IMR-90 (cell line): ENCODE measurements around the gene STIM1. TPM values are rescaled to one million over a fixed set of nuclear protein-coding genes. Genes with fewer than 3 reads are reported as not detected.

Source experiments
- ATAC-seq: fragments of 200-7000 bp; cut with Tn5 transposase; 2 replicates; pipeline ENCODE4 v1.9.1; 2020; ENCODE audit warnings: low read depth, mild to moderate bottlenecking, moderate library complexity
- BruUV-seq: library from RNA; stranded (reverse); fragments of 400-500 nt; replicated peaks from 2 replicates; lab custom pipeline; 2021; lab: Mats Ljungman, UMichigan
- CTCF ChIA-PET: fragments of 300-600 bp; formaldehyde crosslinking; extraction: SDS; loops from one replicate; lab custom pipeline; 2021; ENCODE audit warnings: antibody characterized with exemption; lab: Yijun Ruan, JAX
- POLR2A ChIA-PET: fragments of 300-600 bp; sonication (Branson Sonifier 250); formaldehyde crosslinking; loops from one replicate; lab custom pipeline; 2022; ENCODE audit warnings: antibody characterized with exemption; ENCODE audit not compliant: unreplicated experiment; lab: Charles Lee
- DNase-seq: peaks from one replicate; pipeline ENCODE4 v3.0.0; 2013
- H2AFZ ChIP-seq: replicated peaks from 2 replicates; pipeline ENCODE3; 2013; ENCODE audit warnings: low read length, mild to moderate bottlenecking; ENCODE audit not compliant: poor library complexity
- H2AK5ac ChIP-seq: 2 replicates; pipeline ENCODE4 v1.6.1; 2013; ENCODE audit warnings: low read depth, low read length, inconsistent platforms
- H2AK9ac ChIP-seq: replicated peaks from 2 replicates; pipeline ENCODE3; 2013; ENCODE audit warnings: mild to moderate bottlenecking, low read depth, low read length, moderate library complexity; ENCODE audit not compliant: poor library complexity
- H2BK120ac ChIP-seq: 2 replicates; pipeline ENCODE4 v1.6.1; 2013; ENCODE audit warnings: low read depth, low read length, inconsistent platforms
- H2BK15ac ChIP-seq: 3 replicates; pipeline ENCODE4 v1.6.1; 2013; ENCODE audit warnings: low read depth, low read length, inconsistent platforms
- H2BK20ac ChIP-seq: 2 replicates; pipeline ENCODE4 v1.6.1; 2013; ENCODE audit warnings: low read depth, mild to moderate bottlenecking, inconsistent platforms, low read length, moderate library complexity
- H2BK5ac ChIP-seq: 2 replicates; pipeline ENCODE4 v1.6.1; 2013; ENCODE audit warnings: mild to moderate bottlenecking, low read depth, low read length, inconsistent platforms; ENCODE audit not compliant: poor library complexity, severe bottlenecking
- H3K14ac ChIP-seq: replicated peaks from 2 replicates; pipeline ENCODE4 v1.6.1; 2013; ENCODE audit warnings: low read depth, low read length, inconsistent platforms
- H3K18ac ChIP-seq: 2 replicates; pipeline ENCODE4 v1.6.1; 2013; ENCODE audit warnings: low read depth, low read length, control low read depth
- H3K23ac ChIP-seq: 2 replicates; pipeline ENCODE4 v1.6.1; 2013; ENCODE audit warnings: low read depth, low read length, inconsistent platforms
- H3K27ac ChIP-seq: 2 replicates; pipeline ENCODE4 v1.5.1; 2013; ENCODE audit warnings: mild to moderate bottlenecking, control low read depth, low read length; ENCODE audit not compliant: insufficient read depth
- H3K27me3 ChIP-seq: 2 replicates; pipeline ENCODE4 v1.6.1; 2013; ENCODE audit warnings: low read length; ENCODE audit not compliant: control insufficient read depth, insufficient read depth
- H3K36me3 ChIP-seq: 2 replicates; pipeline ENCODE4 v1.6.1; 2013; ENCODE audit warnings: low read length, mixed read lengths; ENCODE audit not compliant: control insufficient read depth, insufficient read depth
- H3K4ac ChIP-seq: 2 replicates; pipeline ENCODE4 v1.6.1; 2013; ENCODE audit warnings: low read depth, low read length, inconsistent platforms
- H3K4me1 ChIP-seq: 2 replicates; pipeline ENCODE4 v1.6.1; 2013; ENCODE audit warnings: low read length, mixed read lengths; ENCODE audit not compliant: control insufficient read depth, insufficient read depth
- H3K4me2 ChIP-seq: 2 replicates; pipeline ENCODE4 v1.6.1; 2013; ENCODE audit warnings: low read depth, mild to moderate bottlenecking, control low read depth, low read length, moderate library complexity
- H3K4me3 ChIP-seq: 2 replicates; pipeline ENCODE4 v1.5.1; 2013; ENCODE audit warnings: low read depth, mild to moderate bottlenecking, control low read depth, low read length, moderate library complexity; ENCODE audit not compliant: insufficient read depth
- H3K56ac ChIP-seq: 2 replicates; pipeline ENCODE4 v1.6.1; 2013; ENCODE audit warnings: low read length, inconsistent platforms; ENCODE audit not compliant: insufficient read depth; ENCODE audit errors: extremely low read depth
- H3K79me1 ChIP-seq, 2 experiments: 2 replicates each; pipeline ENCODE4 v1.6.1; 2013; ENCODE audit warnings: low read length in 2 of 2, inconsistent platforms in 1 of 2, low read depth in 1 of 2
- H3K9ac ChIP-seq: 2 replicates; pipeline ENCODE4 v1.6.1; 2013; ENCODE audit warnings: low read depth, low read length, control low read depth
- H3K9me1 ChIP-seq: 2 replicates; pipeline ENCODE4 v1.6.1; 2013; ENCODE audit warnings: low read length, inconsistent platforms; ENCODE audit not compliant: insufficient read depth
- H3K9me3 ChIP-seq: 2 replicates; pipeline ENCODE4 v1.6.1; 2013; ENCODE audit warnings: low read length; ENCODE audit not compliant: control insufficient read depth, insufficient read depth
- H4K20me1 ChIP-seq: 2 replicates; pipeline ENCODE4 v1.6.1; 2013; ENCODE audit warnings: low read length, inconsistent platforms; ENCODE audit not compliant: insufficient read depth
- H4K5ac ChIP-seq: 2 replicates; pipeline ENCODE4 v1.6.1; 2013; ENCODE audit warnings: mild to moderate bottlenecking, low read depth, low read length, control low read depth
- H4K8ac ChIP-seq, 2 experiments: 2 replicates each; pipeline ENCODE4 v1.6.1; 2013; ENCODE audit warnings: low read depth in 2 of 2, low read length in 2 of 2, control low read depth in 1 of 2, inconsistent platforms in 1 of 2
- H4K91ac ChIP-seq: 2 replicates; pipeline ENCODE4 v1.6.1; 2013; ENCODE audit warnings: low read depth, low read length, inconsistent platforms; ENCODE audit not compliant: insufficient read depth
- CEBPB ChIP-seq: IDR thresholded peaks from 2 replicates; pipeline ENCODE4 v1.6.1; 2012; ENCODE audit warnings: low read depth, low read length, improper control_type of control experiment
- WGBS, 2 experiments: methylation state at CpG; one replicate each; pipeline versions ENCODE4 v1.1.5 to v1.1.7; 2013; ENCODE audit warnings: missing lambda C conversion rate in 2 of 2; ENCODE audit not compliant: insufficient read length in 1 of 2; ENCODE audit errors: extremely low coverage in 2 of 2; 5-methylcytosine and 5-hydroxymethylcytosine counted together
- dilution Hi-C: fragments of 300-500 bp; cut with HindIII; formaldehyde crosslinking; loops from one replicate; pipeline ENCODE4 v1.14.3; 2018; ENCODE audit warnings: low sequenced_read_pairs; ENCODE audit not compliant: unreplicated experiment
- in situ Hi-C: fragments of 300-500 bp; cut with MboI; formaldehyde crosslinking; loops from 3 replicates; pipeline ENCODE4 v1.14.3; 2019; ENCODE audit warnings: low sequenced_read_pairs, inconsistent platforms, mixed read lengths
- intact Hi-C: fragments of 100-400 bp; cut with micrococcal nuclease; formaldehyde crosslinking; loops from 2 replicates; pipeline ENCODE4 v1.10.0; 2022
- polyA plus RNA-seq, 3 experiments: library from polyadenylated mRNA; depleted of rRNA; stranded (reverse); fragments of >200 nt; gene quantifications; 2 replicates each; pipeline ENCODE4 v1.2.3, GENCODE V29; 2012; ENCODE audit warnings: low replicate concordance in 1 of 3
- total RNA-seq: library from RNA; depleted of rRNA; stranded (reverse); fragments of >200 nt; gene quantifications from 2 replicates; pipeline ENCODE4 v1.2.3, GENCODE V29; 2012

The STIM1 gene
- total and polyA plus RNA-seq, 2 of the 4 experiments (the other 2 are of a cell fraction), result 17.9 to 23.0 TPM

- H3K14ac ChIP-seq, result no peak overlapping the region
- H3K18ac ChIP-seq, result no peak overlapping the region
- WGBS, 2 experiments, result no CpG with 5 or more reads among the region's 2 CpGs
- no peaks in the 10 kb centered on the region for H4K20me1 ChIP-seq
- POLR2A ChIA-PET, result no interaction called here
- H3K56ac ChIP-seq, result no peak overlapping the region
- intact Hi-C loops (no loop called here), dilution Hi-C loops (no loop called here), in situ Hi-C loops (no loop called here)
- ATAC-seq, result no peak
- no peak overlapping the region for H3K23ac ChIP-seq
- H2AFZ ChIP-seq, result no peak overlapping the region
- H3K9me1 ChIP-seq, result 0 out of 2 replicates have a peak, but pooled peaks cover 3% of the 10 kb centered on the region
- no peak overlapping the region for H3K27ac ChIP-seq
- H3K4me1 ChIP-seq, result 0 out of 2 replicates have a peak, but pooled peaks cover 3% of the 10 kb centered on the region
- no peaks in the 10 kb centered on the region for H3K9me3 ChIP-seq
- no TSS peak for BruUV-seq
- DNase-seq, result no peak
- H4K8ac ChIP-seq, result no peak overlapping the region
- no peak overlapping the region for H3K4me3 ChIP-seq
- no peak overlapping the region for H3K4ac ChIP-seq
- no peaks in the 10 kb centered on the region for H3K27me3 ChIP-seq
- CTCF ChIA-PET, result no interaction called here
- no peak overlapping the region for H2AK9ac ChIP-seq
- no peak overlapping the region for H3K9ac ChIP-seq
- no peak overlapping the region for H4K91ac ChIP-seq
- no peak overlapping the region for H3K4me2 ChIP-seq
- TF ChIP-seq CEBPB, result no peak
- H2BK120ac ChIP-seq, result no peak overlapping the region
- H4K5ac ChIP-seq, result no peak overlapping the region
- no peak overlapping the region for H2AK5ac ChIP-seq
- no peak overlapping the region for H2BK5ac ChIP-seq
- H3K36me3 ChIP-seq, result no peaks in the 10 kb centered on the region
- no peak overlapping the region for H2BK15ac ChIP-seq
- no peak overlapping the region for H2BK20ac ChIP-seq
- H3K79me1 ChIP-seq, result peaks cover 3 to 4% of the 10 kb centered on the region in 2 experiments; a peak in 1 of 4 replicates
These were observed 163.2 kb downstream of the STIM1 start for GRCh38 chr11:4018641-4019040.
